GM13977 (cell line): Measurements from ENCODE around the gene HMG20A.

Experiments used
- DNase-seq: peaks from one replicate; pipeline ENCODE4 v3.0.0; 2012; ENCODE audit warnings: low spot score
- in situ Hi-C: fragments of 300-500 bp; cut with MboI; formaldehyde crosslinking; loops from one replicate; pipeline ENCODE4 v1.12.0; 2022; ENCODE audit warnings: low sequenced_read_pairs, low pct_unique_long_range_greater_than_20kb, mixed read lengths, inconsistent platforms; ENCODE audit not compliant: unreplicated experiment
- TF ChIP-seq, protein P1 (sequence below): IDR thresholded peaks from 2 replicates; pipeline ENCODE4 v1.5.1; 2012; ENCODE audit warnings: mild to moderate bottlenecking, control low read depth; ENCODE audit not compliant: insufficient read depth; ENCODE audit errors: extremely low read depth, missing control alignments

The HMG20A gene

DNA sequence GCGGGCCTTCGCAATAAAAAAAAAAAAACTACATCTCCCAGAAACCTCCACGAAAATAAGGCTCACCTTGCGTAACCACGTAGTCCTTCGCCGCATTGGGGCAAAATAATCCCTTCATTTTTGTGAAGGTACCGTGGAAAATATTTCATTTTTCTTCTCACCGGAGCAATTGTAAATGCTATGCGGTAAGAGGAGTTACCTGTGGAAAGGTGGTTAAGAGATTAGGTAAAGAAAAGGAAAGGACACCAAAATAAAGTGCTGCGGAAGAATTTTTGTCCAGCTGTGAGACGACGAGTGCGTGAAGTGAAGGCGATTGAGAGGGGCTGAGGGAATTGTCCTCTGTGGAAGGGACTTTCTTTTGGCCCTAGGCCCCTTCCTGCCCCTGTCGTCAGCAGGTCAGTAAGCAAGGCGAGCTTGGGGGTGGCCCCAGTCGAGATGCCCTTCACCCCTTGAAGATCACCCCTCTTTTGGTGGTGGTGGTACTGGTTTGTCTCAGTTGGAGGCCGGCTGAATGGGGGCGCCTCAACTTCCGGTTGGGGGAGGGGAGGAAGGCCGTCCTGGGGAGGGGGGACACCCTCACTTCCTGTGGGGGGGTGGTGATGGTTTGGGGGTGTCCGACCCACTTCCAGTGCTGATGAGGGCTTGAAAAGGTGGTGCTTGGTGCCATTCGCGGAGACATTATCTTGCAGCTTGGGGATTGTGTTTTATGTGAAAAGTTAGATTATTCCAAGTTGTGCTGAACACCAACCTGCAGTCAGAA is at the start of gene HMG20A:
Gene HMG20A, plus strand, starts transcription at position 279 of the 760 bp plus-strand sequence. CDS start 37,520 bp downstream, outside the sequence.
- DNase-seq: peak; percentile 71
- TF ChIP-seq, protein P1, sequence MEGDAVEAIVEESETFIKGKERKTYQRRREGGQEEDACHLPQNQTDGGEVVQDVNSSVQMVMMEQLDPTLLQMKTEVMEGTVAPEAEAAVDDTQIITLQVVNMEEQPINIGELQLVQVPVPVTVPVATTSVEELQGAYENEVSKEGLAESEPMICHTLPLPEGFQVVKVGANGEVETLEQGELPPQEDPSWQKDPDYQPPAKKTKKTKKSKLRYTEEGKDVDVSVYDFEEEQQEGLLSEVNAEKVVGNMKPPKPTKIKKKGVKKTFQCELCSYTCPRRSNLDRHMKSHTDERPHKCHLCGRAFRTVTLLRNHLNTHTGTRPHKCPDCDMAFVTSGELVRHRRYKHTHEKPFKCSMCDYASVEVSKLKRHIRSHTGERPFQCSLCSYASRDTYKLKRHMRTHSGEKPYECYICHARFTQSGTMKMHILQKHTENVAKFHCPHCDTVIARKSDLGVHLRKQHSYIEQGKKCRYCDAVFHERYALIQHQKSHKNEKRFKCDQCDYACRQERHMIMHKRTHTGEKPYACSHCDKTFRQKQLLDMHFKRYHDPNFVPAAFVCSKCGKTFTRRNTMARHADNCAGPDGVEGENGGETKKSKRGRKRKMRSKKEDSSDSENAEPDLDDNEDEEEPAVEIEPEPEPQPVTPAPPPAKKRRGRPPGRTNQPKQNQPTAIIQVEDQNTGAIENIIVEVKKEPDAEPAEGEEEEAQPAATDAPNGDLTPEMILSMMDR: no peak

DNA sequence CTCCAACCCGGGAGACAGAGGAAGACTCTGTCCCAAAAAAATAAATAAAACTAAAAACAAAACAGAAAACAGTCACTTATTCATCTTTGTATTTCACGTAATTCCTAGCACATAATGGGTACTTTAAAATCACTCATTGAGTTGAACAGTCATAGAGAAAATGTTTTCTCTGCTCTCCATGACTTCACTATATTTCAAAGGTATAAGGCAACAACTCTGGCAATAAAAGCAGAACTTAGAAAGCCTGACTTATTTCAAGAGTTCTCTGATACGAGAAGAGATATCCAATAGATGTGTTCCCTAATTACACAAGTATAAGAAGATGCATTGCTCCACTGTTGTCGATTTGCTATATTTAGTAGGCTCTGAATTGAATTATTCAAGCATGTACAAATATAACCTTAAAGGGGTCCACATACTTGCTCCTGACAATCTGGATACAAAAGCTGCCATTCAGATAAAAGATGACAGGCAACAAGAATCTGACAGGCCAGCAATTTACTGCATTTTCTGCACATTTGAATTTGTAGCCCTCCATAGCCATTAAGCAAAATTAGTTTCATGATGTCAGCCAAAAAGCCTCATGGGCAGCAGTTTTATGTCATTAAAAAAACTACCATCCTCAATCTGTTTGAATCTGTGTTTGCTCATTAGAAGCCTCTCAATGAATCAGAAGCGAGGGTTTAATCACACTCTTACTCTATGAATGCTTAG is 48.7 kb upstream of the HMG20A start:
- TF ChIP-seq, protein P1: no peak
- in situ Hi-C loops: no loop called here
- DNase-seq: peak; percentile 32

More for the DNA sequence above, at the start of gene HMG20A:
- in situ Hi-C loops: no loop called here

DNA sequence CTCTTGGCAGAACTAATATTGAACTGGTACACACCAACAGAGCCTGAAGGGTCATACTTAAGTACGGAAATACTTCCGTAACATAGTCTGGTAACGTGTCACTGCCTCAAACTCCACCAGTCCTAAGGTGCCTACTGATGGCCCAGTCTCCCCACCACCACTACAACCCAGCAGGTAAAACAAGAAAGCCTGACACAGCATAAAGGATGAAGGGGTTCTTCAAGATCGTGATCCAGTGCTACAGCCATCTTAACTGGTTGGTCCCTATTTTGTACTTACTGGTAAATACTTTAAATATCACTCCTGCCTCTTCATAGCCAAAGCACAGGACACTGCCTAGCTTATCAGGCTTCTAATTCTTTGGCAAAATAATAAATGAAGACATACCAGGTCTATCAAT is 47.2 kb upstream of the HMG20A start:
- TF ChIP-seq, protein P1: no peak
- no peak for DNase-seq
- in situ Hi-C loops: no loop called here

DNA sequence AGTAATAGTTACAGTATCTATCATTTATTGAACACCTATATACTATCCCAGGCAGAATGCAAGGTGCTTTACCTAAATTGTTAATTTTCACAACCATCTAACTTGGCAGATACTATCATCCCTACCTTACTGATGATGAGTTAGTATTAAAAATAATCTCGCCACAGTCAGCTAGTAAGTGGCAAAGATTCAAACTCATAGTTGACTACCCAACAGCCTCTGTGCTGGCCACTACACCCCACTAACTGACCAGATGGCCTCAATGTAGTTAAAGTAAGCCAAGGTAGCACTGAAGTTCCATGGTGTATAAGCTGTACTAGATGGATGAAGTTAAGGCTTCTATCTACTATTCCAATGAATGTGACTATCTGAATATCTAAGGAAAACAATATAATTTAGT is 45.6 kb upstream of the HMG20A start:
- in situ Hi-C loops: no loop called here
- TF ChIP-seq, protein P1: no peak
- DNase-seq: no peak

DNA sequence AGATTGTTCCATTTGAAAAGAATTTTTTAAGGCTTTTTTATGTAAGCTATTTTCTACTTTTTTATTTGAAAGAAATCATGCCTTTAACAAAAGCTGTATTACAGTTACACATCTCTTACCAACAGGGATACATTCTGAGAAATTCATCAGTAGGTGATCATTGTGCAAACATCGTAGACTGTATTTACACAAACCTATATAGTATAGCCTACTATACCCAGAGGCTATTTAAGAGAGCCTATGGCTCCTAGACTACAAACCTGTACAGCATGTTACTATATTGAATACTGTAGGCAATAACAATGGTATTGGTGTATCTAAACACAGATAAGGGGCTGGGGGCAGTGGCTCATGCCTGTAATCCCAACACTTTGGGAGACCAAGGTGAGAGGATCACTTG is 43.9 kb upstream of the HMG20A start:
- in situ Hi-C loops: no loop called here
- DNase-seq: no peak
- TF ChIP-seq, protein P1: no peak

DNA sequence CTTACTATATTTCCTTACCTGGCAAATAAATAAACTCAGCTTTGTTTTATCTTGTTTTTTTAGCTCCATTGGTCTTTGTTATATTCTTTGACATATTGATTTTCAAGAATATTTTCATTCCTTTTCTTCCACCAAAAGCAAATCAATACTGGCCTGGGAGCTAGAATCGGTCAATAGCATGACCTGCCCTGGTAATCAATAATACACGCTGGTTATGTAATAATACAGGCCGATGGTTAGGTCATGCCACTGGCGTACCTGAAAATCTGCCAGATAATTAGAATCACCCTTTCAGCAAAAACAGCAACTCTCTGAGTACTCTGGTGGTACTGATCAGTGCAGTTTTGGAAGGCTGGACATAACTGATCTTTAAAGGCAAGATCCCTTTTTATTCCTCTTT is 40.7 kb upstream of the HMG20A start:
- DNase-seq: no peak
- TF ChIP-seq, protein P1: no peak
- in situ Hi-C loops: no loop called here
